HG02623 (cell line): Measurements from ENCODE around the gene ATXN1.
"Not testable (repeated sequence)": the region's sequence is repeated elsewhere in the genome, so short reads cannot be mapped to it uniquely, and the experiment has no call there.

Experiments used
- ATAC-seq: cut with Tn5 transposase; IDR thresholded peaks from one replicate; pipeline ENCODE4 v1.9.1; 2021; ENCODE audit warnings: moderate library complexity; ENCODE audit not compliant: unreplicated experiment

The ATXN1 gene

DNA sequence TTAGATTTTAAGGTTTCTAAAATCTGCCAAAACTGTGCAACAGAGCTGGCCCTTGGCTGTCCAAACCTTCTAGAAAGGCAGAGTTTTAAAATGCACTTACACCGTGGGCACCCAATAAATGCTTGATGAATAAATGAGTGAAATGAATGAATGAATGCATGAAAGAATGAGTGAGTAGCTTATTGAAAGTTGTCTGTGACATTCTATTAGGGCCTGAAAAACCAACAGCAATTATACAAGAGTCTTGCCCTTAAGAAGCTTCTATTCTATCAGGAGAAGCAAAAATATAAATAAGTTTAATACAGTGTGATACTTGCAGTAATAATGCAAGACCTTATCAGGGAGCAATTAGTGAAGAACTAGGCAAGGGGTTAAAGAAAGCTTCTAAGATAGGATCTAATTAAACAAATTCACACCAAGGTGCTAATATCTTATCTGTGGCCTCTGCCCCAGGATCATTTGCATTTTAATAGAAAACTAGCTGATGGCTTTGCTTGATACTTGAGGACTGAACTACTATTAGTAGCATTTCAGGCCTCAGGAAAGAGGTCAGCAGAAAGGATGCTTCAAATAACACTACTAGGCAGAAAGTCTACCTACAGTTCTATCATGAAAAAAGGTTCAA lies 292.2 kb downstream of the ATXN1 start:
- no peak for ATAC-seq

DNA sequence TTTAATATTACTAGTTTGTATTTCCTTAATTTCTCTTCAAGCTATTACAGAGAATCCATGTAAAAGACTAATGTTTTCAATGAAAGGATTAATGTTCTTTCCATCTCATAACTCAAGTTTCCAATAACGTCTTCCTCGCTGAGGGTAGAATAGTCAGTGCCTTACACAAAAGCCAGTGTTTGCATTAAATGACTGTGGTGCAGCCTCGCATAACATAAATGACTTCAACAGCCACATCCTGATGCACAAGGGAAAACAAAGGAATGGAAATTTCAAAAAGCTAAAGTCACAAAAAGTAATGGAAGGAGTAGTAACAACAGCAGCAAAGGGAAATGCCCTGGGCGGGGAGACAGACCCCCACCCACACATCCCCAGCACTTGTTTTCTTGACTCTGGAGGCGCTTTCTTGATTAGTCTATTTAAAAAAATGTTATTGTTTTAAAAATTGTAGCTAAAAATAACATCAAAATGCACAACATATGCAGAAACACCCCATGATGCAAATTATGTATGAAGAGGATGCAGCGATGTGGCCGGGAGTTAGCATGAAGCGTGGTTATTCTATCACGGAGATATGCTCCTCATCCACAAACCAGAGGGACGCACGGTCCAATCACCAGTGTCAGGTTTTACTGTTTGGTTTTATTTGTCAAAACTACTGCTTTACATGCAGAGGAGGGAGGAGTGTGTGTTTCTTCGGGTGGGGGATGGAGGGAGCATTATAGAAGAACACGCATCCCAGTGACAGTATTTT lies 294.3 kb downstream of the ATXN1 start:
- no peak for ATAC-seq

DNA sequence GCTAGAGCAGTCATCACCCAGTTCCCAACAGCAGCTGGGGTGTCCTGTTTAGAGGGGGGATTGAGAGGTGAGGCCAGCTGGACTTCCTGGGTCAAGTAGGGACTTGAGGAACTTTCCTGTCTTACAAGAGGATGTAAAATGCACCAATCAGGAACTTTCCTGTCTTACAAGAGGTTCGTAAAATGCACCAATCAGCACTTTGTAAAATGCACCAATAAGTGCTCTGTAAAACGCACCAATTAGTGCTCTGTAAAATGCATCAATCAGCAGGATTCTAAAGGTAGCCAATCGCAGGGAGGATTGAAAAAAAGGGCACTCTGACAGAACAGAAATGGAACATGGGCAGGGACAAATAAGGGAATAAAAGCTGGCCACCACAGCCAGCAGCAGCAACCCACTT lies 297.2 kb downstream of the ATXN1 start:
- no peak for ATAC-seq

DNA sequence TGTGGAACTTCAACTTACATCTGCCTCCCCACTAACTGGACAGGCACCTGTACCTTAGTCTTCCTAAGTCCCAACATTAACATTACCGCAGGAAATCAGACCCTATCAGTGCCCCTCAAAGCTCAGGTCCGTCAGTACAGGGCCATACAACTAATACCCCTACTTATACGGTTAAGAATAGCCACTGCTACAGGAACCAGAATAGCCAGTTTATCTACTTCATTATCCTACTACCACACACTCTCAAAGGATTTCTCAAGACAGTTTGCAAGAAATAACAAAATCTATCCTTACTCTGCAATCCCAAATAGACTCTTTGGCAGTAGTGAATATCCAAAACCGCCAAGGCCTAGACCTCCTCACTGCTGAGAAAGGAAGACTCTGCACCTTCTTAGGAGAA lies 298.0 kb downstream of the ATXN1 start:
- not testable (repeated sequence) for ATAC-seq

DNA sequence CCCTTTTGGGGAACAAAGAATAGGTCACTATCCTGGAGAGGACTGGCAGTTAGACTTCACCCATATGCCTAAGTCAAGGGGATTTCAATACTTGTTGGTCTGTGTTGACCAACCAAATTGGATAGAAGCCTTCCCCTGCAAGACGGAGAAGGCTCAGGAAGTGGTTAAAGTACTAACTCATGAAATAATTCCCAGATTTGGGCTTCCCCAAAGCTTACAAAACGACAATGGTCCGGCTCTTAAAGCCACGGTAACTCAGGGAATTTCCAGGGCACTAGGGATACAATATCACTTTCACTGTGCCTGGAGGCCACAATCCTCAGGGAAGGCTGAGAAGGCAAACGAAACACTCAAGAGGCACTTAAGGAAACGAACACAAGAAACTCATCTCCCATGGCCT lies 299.8 kb downstream of the ATXN1 start:
- ATAC-seq: no peak

DNA sequence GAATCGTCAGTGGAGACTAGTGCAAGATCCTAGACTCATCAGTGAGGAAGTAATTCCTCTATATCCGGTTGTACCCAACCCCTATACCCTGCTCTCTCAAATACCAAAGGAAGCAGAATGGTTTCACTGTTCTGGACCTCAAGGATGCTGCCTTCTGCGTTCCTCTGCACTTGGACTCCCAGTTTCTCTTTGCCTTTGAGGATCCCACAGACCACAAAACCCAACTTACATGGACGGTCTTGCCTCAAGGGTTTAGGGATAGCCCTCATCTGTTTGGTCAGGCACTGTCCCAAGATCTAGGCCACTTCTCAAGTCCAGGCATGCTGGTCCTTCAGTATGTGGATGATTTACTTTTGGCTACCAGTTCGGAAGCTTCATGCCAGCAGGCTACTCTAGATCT lies 301.8 kb downstream of the ATXN1 start:
- ATAC-seq: not testable (repeated sequence)

DNA sequence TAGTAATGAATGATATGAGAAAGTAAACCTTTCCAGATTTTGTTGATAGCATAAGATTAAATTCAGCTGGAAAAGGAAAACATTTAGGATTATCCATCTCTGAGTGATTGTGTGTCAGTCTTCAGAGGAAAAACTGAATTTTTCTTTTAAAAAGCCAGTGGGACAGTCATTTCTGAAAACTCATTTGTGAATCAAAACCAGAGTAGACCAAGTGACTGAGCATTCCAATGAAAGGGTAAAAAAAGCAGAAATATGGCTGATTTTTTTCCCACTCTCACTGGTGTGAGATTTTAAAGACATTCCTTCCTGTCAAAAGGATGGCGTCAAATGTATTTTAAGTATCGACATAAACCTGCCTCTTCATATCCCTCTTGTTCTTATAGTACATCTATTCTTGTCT lies 308.9 kb downstream of the ATXN1 start:
- ATAC-seq: no peak

DNA sequence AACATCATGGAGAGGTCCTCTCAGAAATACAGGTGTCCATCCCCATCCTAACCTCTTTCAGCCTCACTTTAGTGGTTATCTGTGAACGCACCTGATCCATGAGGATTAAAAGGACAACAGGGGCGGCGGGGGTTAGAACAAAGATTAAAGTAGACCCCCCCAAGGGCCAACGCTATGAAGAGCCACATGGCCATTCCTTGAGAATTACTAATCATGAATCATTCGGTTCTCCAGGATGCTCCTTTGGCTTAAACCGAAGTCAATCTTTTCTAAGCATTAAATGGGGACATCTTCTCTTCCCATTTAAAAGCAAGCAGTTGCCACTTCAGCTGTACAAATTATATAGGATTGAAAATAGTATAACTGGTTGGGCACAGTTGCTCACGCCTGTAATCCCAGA lies 310.4 kb downstream of the ATXN1 start:
- ATAC-seq: no peak

DNA sequence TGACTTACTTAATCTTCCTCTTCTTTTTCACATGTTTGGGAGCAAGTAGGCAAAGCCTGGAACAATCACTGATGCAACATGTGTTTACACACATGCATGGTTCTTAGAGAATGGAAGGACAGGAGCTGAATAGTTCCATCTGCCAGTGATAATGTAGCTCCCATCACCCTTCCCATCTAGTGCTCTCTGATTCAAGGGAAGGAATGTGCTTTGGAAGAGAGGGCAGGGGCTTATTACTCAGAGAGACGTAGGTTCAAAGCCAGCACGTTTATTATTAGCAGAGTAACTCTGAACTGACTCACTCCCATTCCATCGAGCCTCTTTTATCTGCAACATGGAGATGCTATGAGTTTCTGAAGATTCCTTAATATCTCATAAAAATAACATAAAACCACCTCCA lies 311.0 kb downstream of the ATXN1 start:
- no peak for ATAC-seq

DNA sequence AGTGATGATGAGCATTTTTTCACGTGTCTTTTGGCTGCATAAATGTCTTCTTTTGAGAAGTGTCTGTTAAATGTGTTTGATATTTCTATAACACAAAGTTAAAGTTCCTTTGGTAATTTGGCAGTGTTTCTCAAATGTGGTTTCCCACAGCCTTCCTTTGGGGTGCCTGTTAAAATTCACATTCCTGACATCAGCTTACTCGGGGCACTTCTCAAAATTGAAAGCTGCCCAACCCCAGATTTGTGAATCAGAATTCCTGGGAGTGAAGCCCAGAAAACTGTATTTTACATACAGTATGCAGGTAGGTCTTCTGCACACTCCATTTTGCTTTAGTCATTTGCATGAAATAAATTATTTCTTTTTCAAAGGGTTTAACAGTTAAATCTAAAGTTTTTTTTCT lies 315.0 kb downstream of the ATXN1 start:
- ATAC-seq: no peak

DNA sequence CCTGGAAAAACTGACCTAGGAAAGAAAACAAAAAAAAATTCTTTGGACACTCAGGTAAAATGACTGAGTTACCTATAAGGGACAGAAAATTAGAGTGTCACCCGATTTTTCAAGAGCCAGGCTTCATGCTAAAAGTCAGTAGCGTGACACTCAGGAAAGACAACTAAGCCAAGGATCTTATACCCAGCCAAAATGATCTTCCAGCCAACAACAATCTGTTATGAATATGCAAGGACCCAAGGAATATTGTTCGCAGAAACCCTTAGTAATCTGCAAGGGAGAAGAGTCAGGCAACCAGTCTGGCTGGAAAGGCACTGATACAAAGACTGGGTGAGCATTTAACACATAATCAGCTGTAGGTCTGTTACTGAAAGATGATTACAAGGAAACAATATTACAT lies 319.2 kb downstream of the ATXN1 start:
- ATAC-seq: no peak

DNA sequence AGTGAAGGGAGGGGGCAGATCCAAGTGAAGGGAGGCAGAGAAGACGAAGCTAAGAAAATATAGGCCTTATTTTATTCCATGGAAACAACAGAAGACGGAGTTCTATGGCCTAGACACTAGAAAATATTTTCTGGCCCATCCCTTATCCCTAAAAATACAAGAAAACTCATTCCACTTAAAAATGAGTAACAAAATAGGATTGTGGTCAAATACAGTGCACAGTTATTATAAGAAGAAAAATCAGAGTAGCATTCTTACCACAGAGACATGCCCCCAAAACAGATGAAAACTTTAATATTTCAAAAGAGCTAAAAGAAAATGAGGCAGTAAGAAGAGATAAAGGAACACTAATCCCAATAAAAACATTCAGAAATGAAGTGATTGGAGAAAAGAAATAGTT lies 320.0 kb downstream of the ATXN1 start:
- ATAC-seq: no peak

DNA sequence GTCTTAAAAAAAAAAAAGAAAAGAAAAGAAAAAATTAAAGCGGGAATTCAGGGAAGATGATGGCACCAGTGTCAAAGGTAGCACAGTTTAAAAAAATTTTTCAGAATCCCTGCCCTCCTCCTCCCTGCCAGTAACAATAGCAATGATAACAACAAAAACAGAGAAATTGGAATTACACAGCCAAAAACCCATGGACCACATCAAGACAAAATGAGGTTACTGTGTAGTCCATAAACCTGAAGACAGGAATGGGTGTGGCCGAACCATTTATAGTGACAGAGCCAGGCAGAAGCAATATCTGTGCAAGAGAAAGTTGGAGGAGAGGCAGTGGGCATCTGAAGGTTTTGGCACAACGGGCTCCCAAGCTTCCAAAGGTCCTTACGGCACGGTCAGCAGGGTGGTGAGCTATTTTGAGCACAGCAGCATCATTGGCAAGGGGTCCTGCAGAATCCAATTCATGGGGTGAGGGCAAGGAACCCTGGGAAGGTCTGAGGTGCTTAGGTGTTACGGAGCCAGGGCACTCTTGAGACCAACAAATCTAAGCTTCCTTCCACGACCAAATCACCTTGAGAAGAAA lies 320.5 kb downstream of the ATXN1 start:
- no peak for ATAC-seq

DNA sequence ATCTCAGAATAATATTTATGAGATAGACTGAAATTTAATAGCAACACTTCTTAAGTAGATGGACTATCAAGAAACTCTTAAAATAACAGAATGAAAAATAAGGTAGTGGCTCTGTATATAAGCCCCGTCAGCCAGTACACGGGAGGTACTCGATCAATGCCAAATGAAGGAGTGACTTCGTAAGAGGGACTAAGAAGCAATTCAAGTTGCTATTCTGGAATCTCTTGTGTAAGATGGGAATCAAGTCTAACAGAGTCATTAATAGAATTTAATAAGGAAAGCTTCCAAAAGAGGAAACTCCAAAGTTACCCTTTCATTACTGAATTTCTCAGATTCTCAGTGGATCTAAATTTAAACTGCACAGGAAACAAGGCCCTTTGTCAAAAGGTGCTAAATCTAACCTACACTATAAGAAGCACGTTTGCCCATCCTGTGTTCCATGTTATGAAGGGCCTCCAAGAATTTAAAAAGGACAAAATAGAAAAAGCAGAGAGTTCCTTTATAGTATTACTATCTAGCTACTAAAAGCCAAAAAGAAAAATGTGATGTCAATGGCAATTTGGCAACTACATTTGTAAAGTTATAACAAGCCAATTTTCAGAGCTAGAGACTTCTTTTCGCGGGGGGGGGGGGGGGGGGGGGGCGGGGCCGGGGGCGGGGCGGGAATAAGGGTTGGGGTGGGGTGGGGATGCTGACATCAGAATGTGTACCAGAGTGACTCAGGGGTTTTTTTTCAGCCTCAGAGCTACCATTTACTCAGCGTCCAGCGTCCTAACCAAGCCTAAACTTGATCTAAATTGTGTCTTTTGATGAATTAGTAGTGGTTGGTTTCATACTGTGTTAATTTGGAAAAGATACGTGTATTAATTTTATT lies 322.3 kb downstream of the ATXN1 start:
- ATAC-seq: no peak

DNA sequence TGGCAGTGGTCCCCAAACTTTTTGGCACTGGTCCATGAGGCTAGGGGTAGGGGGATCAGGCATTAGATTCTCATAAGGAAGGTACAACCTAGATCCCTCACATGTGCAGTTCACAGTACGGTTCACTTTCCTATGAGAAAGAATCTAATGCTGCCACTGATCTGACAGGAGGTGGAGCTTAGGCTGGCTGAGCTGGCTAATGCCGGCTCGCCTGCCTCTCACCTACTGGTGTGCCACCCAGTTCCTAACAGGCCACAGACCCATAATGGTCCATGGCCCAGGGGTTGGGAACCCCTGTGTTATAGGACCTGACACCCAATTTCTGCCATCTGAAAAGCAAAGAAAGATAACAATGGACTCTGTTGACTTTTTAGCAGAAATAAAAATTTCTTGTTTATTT lies 323.3 kb downstream of the ATXN1 start:
- no peak for ATAC-seq

DNA sequence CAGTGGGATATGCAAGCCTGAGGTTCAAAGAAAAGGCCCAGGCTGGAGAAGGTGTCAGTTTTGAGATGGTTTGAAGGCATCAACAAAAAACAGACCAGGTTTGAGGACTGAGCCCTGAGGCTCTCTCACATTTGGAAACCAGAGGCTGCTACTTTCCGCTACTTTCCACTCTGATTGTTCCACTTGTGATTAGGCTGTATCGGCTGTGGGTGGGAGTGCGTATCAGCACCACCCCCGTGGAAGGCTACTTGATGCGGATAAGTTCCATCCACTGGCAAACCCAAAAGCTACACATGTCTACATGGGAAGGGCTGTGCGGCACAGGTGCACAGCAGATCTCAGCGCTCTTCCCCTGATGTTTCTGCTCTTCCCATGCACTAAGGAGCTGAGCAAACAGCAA lies 324.2 kb downstream of the ATXN1 start:
- no peak for ATAC-seq

DNA sequence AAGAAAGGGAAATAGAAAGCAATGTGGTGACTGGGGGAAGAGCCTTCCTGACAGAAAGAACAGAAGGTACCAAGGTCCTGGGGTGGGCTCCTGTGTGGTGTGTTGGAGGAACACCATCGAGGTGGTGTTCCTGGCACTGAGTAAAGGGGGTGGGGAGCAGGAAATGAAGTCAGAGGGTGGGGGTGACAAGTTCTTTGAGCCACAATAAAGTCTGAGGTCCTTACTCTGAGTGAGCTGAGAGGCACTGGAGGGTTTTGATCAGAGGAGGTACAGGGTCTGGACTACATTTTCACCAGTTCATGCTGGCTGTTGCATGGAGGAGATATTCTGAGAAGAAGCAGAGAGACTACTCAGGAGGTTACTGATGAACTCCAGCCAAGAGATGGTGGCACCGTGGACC lies 324.7 kb downstream of the ATXN1 start:
- ATAC-seq: no peak

DNA sequence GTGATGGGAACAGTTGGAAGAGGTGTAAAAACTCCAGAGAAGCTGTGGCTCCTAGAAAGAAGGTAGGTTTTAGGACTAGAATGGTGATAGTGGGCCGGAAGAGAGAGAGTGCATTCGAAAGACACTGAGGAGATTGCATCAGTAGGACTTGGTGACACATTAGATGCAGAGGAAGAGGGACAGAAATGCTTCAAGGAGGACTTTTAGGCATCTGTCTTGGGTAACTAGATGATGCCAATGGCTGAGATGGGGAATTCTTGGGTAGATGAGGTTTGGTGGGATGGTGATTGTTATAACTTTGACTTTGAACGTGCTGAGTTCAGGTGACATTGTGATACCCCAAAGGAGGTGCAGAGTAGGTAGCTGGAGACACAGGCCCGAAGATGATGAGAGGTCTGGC lies 326.4 kb downstream of the ATXN1 start:
- ATAC-seq: no peak

DNA sequence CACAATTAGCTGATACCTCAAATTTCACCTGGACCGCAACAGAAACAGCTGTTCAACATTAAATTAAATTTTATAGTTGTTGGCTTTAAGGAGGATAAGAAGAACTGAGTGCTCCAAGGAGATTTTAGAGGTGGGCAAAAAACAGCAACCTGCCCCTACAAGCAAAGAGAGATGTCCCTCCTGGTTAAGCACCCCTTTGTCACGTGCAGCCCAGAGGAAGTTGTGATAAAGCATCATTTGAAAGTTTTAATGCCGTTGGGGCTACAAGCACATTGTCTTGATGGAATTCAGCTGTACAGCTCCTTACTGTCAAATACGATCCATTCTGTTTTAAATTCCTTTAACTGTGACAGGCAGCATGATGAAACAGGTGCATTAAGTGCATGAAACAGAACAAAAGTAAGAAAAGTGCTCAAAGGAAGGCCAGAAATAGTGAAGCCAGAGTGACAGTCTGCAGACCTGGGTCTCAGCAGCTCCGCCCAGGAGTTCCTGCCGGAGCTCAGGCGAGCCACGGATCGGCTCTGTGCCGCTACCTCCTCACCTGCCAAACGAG lies 327.8 kb downstream of the ATXN1 start:
- ATAC-seq: no peak

DNA sequence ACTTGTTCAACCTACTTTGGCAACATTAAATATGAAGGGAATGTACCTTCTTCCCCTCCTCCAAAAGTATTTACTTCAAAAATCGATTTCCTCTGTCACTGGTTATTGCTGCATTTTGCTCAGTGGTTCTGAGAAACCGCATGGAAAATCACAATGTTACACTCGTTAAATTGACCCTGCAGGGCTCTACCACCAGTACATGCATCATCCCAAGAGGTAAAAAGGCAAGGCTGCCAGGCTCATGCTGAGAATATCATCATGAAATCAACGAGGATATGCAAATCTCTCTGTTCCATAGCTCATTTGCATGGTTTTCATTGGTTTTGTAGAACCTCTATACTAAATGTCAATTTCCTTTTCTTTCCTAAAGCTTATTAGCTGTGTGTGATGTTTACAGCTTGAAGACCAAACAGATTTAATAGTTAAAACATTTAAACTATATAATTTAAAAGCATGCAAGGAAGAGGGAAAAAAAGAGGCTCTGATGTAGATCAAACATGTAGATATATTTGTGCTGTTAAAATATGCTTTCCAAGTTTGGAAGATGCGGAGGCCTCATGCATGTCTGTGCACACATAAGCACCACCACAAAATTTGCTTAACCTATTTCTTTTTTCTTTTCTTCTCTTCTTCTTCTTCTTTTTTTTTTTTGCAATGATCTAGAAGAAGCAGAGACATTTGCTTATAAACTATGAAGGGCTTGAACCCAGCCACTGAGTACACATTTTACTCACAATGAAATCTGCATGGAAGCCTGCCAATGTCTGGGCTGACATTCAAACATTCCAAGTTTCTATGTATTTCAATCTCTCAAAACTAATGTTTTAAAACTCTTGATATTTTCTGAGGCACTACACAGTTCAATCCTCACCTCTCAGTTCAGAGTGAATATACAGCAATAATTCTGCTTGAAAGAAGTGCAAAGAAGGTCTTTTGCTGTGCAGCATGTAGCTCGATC lies 328.9 kb downstream of the ATXN1 start:
- no peak for ATAC-seq
